Panc1 (cell line): ENCODE measurements around the gene KPNB1. TPM values are rescaled to one million over a fixed set of nuclear protein-coding genes. Genes with fewer than 3 reads are reported as not detected.

ENCODE experiments used
- ATAC-seq: fragments of 200-7000 bp; cut with Tn5 transposase; 2 replicates; pipeline ENCODE4 v1.9.1; 2020; ENCODE audit warnings: mild to moderate bottlenecking, moderate library complexity
- BruUV-seq: library from RNA; stranded (reverse); fragments of 400-500 nt; replicated peaks from 2 replicates; lab custom pipeline; 2021; lab: Mats Ljungman, UMichigan
- CTCF ChIA-PET: fragments of 300-600 bp; sonication (Branson Sonifier 250); formaldehyde crosslinking; loops from one replicate; lab custom pipeline; 2022; ENCODE audit warnings: antibody characterized with exemption; lab: Charles Lee
- POLR2A ChIA-PET: fragments of 300-600 bp; sonication (Branson Sonifier 250); formaldehyde crosslinking; loops from one replicate; lab custom pipeline; 2022; ENCODE audit warnings: antibody characterized with exemption; lab: Charles Lee
- DNase-seq: peaks from one replicate; pipeline ENCODE4 v3.0.0-alpha.2; 2010; ENCODE audit warnings: low read depth, low spot score
- H3K27ac ChIP-seq: 2 replicates; pipeline ENCODE4 v1.5.1; 2011; ENCODE audit warnings: mild to moderate bottlenecking, low read length, inconsistent platforms
- H3K27me3 ChIP-seq: fragments of 200-500 bp; sonication (Bioruptor generic); 2 replicates; pipeline ENCODE4 v1.6.0; 2014; ENCODE audit warnings: low read length, inconsistent platforms; ENCODE audit not compliant: control insufficient read depth, insufficient read depth
- H3K36me3 ChIP-seq: fragments of 200-500 bp; sonication (Bioruptor generic); 2 replicates; pipeline ENCODE4 v1.5.1; 2014; ENCODE audit warnings: inconsistent platforms, mild to moderate bottlenecking, low read length, moderate library complexity; ENCODE audit not compliant: control insufficient read depth, insufficient read depth
- H3K4me1 ChIP-seq: 2 replicates; pipeline ENCODE4 v1.5.1; 2011; ENCODE audit warnings: inconsistent platforms, mild to moderate bottlenecking, low read length, moderate library complexity; ENCODE audit not compliant: control insufficient read depth, insufficient read depth
- H3K4me3 ChIP-seq, 2 experiments: 2 replicates each; pipeline ENCODE4 v1.5.1; 2011 to 2012; ENCODE audit warnings: low read depth in 2 of 2, low read length in 2 of 2, mild to moderate bottlenecking in 2 of 2, inconsistent platforms in 1 of 2, moderate library complexity in 1 of 2
- H3K9me3 ChIP-seq: fragments of 200-500 bp; sonication (Bioruptor generic); 2 replicates; pipeline ENCODE4 v1.5.1; 2014; ENCODE audit warnings: low read depth, mild to moderate bottlenecking, inconsistent platforms, low read length, moderate library complexity; ENCODE audit not compliant: control insufficient read depth, insufficient read depth
- POLR2AphosphoS5 ChIP-seq: IDR thresholded peaks from 2 replicates; pipeline ENCODE4 v1.6.1; 2012; ENCODE audit warnings: mild to moderate bottlenecking, low read depth, low read length, moderate library complexity
- SIN3A ChIP-seq: IDR thresholded peaks from 2 replicates; pipeline ENCODE4 v1.6.1; 2012; ENCODE audit warnings: low read depth, mild to moderate bottlenecking, low read length, moderate library complexity, borderline replicate concordance; ENCODE audit not compliant: insufficient read depth
- TCF7L2 ChIP-seq: IDR thresholded peaks from 2 replicates; pipeline ENCODE4 v1.6.1; 2011; ENCODE audit warnings: mild to moderate bottlenecking, low read depth, low read length, inconsistent platforms
- in situ Hi-C: cut with HindIII; loops from 2 replicates; pipeline ENCODE4 v1.10.0; 2016; ENCODE audit warnings: low sequenced_read_pairs, low pct_unique_long_range_greater_than_20kb
- intact Hi-C: fragments of 100-400 bp; cut with micrococcal nuclease; formaldehyde crosslinking; loops from one replicate; pipeline ENCODE4 v1.10.0; 2022; ENCODE audit not compliant: unreplicated experiment
- total RNA-seq: library from RNA; stranded (reverse); gene quantifications from one replicate; pipeline ENCODE4 v1.2.1, GENCODE V29; 2021; ENCODE audit not compliant: unreplicated experiment
- TF ChIP-seq, protein P1 (sequence below): fragments of 450-650 bp; IDR thresholded peaks from 2 replicates; pipeline ENCODE4 v1.5.1; 2017; ENCODE audit warnings: mild to moderate bottlenecking
- TF ChIP-seq, protein P2 (sequence below), 2 experiments: IDR thresholded peaks; 2 replicates each; pipeline ENCODE4 v1.6.1; 2011 to 2012; ENCODE audit warnings: low read depth in 2 of 2, control low read depth in 1 of 2, low read length in 1 of 2, mild to moderate bottlenecking in 1 of 2, moderate library complexity in 1 of 2; ENCODE audit not compliant: insufficient read depth in 1 of 2

KPNB1 gene
- total RNA-seq, 1 experiment from 2014 or later = 666 TPM

DNA sequence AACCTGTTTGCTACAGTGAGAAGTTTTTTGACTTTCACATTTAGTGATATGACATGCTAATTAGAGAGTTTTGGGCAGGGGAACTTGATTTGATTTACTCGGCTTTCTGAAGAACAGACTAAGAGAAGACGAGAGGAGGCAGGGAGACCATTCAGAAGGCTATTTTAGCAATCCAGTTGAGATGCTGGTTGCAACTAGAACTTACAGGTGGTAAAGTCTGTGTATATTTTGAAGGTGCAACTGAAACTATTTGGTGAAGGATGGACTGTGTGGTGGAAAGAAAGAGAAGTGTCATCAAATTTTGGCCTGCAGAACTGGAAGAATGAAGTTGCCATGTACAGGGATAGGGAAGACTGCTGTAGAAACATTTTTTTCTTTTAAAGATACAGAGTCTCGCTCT is 42.2 kb upstream of the KPNB1 start:
- ChIA-PET POLR2A (interaction anchor here (0.7 kb wide), 1 partner anchor 26 kb away, joined by 3 read pairs; no protein-coding TSS in a partner anchor), CTCF (no interaction called here)
- H3K9me3 ChIP-seq = no peaks in the 10 kb centered on the region
- TF ChIP-seq POLR2AphosphoS5 = no peak
- no peak for TF ChIP-seq SIN3A
- TF ChIP-seq, protein P1, sequence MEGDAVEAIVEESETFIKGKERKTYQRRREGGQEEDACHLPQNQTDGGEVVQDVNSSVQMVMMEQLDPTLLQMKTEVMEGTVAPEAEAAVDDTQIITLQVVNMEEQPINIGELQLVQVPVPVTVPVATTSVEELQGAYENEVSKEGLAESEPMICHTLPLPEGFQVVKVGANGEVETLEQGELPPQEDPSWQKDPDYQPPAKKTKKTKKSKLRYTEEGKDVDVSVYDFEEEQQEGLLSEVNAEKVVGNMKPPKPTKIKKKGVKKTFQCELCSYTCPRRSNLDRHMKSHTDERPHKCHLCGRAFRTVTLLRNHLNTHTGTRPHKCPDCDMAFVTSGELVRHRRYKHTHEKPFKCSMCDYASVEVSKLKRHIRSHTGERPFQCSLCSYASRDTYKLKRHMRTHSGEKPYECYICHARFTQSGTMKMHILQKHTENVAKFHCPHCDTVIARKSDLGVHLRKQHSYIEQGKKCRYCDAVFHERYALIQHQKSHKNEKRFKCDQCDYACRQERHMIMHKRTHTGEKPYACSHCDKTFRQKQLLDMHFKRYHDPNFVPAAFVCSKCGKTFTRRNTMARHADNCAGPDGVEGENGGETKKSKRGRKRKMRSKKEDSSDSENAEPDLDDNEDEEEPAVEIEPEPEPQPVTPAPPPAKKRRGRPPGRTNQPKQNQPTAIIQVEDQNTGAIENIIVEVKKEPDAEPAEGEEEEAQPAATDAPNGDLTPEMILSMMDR = no peak
- TF ChIP-seq TCF7L2 = no peak
- TF ChIP-seq, protein P2, sequence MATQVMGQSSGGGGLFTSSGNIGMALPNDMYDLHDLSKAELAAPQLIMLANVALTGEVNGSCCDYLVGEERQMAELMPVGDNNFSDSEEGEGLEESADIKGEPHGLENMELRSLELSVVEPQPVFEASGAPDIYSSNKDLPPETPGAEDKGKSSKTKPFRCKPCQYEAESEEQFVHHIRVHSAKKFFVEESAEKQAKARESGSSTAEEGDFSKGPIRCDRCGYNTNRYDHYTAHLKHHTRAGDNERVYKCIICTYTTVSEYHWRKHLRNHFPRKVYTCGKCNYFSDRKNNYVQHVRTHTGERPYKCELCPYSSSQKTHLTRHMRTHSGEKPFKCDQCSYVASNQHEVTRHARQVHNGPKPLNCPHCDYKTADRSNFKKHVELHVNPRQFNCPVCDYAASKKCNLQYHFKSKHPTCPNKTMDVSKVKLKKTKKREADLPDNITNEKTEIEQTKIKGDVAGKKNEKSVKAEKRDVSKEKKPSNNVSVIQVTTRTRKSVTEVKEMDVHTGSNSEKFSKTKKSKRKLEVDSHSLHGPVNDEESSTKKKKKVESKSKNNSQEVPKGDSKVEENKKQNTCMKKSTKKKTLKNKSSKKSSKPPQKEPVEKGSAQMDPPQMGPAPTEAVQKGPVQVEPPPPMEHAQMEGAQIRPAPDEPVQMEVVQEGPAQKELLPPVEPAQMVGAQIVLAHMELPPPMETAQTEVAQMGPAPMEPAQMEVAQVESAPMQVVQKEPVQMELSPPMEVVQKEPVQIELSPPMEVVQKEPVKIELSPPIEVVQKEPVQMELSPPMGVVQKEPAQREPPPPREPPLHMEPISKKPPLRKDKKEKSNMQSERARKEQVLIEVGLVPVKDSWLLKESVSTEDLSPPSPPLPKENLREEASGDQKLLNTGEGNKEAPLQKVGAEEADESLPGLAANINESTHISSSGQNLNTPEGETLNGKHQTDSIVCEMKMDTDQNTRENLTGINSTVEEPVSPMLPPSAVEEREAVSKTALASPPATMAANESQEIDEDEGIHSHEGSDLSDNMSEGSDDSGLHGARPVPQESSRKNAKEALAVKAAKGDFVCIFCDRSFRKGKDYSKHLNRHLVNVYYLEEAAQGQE (IDR thresholded peaks at IDR 0.05; ENCODE audit: insufficient read depth in 1 of 2, low read depth in 2 of 2, low read length in 1 of 2) = no peak
- no peak overlapping the region for H3K4me3 ChIP-seq
- 0 out of 2 replicates have a peak, but pooled peaks cover 3% of the 10 kb centered on the region for H3K4me1 ChIP-seq
- no peak overlapping the region for H3K27ac ChIP-seq
- TSS peak; percentile 42 for BruUV-seq
- H3K27me3 ChIP-seq = no peaks in the 10 kb centered on the region
- H3K36me3 ChIP-seq = peaks cover 30% of the 10 kb centered on the region
- in situ Hi-C loops (no loop called here), intact Hi-C loops (no loop called here)
- ATAC-seq = no peak
- DNase-seq = no peak

DNA sequence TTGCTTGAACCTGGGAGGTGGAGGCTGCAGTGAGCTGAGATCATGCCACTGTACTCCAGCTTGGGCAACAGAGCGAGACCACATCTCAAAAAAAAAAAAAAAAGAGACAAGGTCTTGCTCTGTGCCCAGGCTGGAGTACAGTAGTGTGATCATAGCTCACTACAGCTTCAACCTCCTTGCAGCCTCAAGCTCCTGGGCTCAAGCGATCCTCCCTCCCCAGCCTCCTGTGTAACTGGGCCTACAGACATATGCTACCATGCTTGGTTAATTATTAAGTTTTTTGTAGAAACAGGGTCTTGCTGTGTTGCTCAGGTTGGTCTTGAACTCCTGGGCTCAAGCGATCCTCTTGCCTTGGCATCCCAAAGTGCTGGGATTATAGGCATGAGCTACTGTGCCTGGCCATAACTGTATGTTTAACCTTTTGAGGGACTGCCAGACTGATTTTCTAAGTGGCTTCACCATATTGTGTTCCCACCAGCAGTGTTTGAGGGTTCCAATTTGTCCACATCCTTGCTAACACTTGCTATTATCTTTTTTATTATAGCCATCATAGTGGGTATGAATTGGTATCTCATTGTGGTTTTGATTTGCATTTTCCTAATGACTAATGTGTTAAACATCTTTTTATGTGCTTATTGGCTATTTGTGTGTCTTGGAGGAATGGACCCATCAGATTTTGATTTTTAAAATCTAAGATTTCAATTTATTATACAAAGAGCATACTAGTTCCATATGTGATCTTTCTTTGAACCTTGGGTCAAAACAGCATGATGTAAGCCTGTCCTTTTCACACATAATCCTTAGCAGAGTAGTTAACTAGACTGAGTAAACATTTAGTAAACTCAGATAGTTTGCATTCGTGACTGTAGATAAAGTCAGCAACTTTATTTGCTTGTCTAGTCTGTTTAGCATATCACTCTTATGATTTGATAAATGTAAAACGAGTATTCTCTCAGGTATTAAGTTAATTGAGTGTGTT is 38.1 kb upstream of the KPNB1 start:
- peaks cover 7% of the 10 kb centered on the region for H3K36me3 ChIP-seq
- H3K27ac ChIP-seq = no peak overlapping the region
- CTCF ChIA-PET = interaction anchor here (0.7 kb wide), 1 partner anchor 18 kb away, joined by 6 read pairs; no protein-coding TSS in a partner anchor
- no peak overlapping the region for H3K4me3 ChIP-seq
- POLR2A ChIA-PET = no interaction called here
- intact Hi-C loops = loop anchor here (10.0 kb wide), 1 partner anchor 247 kb away; no protein-coding TSS in a partner anchor
- no peak for DNase-seq
- no peak for ATAC-seq
- H3K9me3 ChIP-seq = no peaks in the 10 kb centered on the region
- BruUV-seq = no TSS peak
- TF ChIP-seq, protein P2 (IDR thresholded peaks at IDR 0.05; ENCODE audit: insufficient read depth in 1 of 2, low read depth in 2 of 2, low read length in 1 of 2) = no peak
- TF ChIP-seq POLR2AphosphoS5 (no peak), SIN3A (no peak), TCF7L2 (no peak)
- TF ChIP-seq, protein P1 = no peak
- in situ Hi-C loops = no loop called here
- H3K27me3 ChIP-seq = no peaks in the 10 kb centered on the region
- 0 out of 2 replicates have a peak, but pooled peaks cover 3% of the 10 kb centered on the region for H3K4me1 ChIP-seq
